ENCODE measurements around the gene SLC16A9.

SLC16A9 gene

DNA sequence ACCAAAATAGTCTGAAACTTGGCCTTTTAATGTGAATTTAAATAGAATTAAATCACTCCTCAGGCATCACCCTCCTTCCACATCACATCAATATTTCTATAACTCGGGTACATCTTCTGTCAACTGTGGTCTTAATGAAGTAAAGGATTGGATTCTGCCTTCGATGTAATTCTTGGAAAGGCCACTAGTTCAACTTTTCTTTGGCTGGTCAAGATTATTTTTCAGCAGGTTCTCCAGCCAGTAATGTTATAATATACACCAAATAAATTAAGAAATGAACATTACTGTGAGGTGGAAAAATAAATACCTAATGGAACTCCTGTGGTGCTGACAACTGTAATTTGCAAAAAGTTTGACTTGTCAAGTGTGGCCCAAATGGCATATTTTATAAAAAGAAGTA is 9.7 kb upstream of the SLC16A9 start:
- Histone ChIP-seq H3K4me1 (ENCODE audit: control insufficient read depth, insufficient read depth, low read length) (no peaks in the 10 kb centered on the region), H3K27ac (ENCODE audit: extremely low read depth, low read depth, low read length) (no peak overlapping the region), H3K9me3 (ENCODE audit: control insufficient read depth, insufficient read depth, low read depth, low read length) (no peaks in the 10 kb centered on the region), H3K36me3 (ENCODE audit: control insufficient read depth in 2 of 2, insufficient read depth in 1 of 2, low read length in 2 of 2) (no peaks in the 10 kb centered on the region), H3K4me3 (ENCODE audit: low read depth, low read length) (no peak overlapping the region)
- POLR2A ChIA-PET = no interaction called here
- no peak for TF ChIP-seq WT1 (tag by site-specific recombination; IDR thresholded peaks at IDR 0.05)
- TF ChIP-seq ZNF777 (tag by site-specific recombination; IDR thresholded peaks at IDR 0.05; ENCODE audit: borderline replicate concordance) = no peak
- no peak for TF ChIP-seq ZNF37A (tag by site-specific recombination; IDR thresholded peaks at IDR 0.05)
- TF ChIP-seq, protein P1, sequence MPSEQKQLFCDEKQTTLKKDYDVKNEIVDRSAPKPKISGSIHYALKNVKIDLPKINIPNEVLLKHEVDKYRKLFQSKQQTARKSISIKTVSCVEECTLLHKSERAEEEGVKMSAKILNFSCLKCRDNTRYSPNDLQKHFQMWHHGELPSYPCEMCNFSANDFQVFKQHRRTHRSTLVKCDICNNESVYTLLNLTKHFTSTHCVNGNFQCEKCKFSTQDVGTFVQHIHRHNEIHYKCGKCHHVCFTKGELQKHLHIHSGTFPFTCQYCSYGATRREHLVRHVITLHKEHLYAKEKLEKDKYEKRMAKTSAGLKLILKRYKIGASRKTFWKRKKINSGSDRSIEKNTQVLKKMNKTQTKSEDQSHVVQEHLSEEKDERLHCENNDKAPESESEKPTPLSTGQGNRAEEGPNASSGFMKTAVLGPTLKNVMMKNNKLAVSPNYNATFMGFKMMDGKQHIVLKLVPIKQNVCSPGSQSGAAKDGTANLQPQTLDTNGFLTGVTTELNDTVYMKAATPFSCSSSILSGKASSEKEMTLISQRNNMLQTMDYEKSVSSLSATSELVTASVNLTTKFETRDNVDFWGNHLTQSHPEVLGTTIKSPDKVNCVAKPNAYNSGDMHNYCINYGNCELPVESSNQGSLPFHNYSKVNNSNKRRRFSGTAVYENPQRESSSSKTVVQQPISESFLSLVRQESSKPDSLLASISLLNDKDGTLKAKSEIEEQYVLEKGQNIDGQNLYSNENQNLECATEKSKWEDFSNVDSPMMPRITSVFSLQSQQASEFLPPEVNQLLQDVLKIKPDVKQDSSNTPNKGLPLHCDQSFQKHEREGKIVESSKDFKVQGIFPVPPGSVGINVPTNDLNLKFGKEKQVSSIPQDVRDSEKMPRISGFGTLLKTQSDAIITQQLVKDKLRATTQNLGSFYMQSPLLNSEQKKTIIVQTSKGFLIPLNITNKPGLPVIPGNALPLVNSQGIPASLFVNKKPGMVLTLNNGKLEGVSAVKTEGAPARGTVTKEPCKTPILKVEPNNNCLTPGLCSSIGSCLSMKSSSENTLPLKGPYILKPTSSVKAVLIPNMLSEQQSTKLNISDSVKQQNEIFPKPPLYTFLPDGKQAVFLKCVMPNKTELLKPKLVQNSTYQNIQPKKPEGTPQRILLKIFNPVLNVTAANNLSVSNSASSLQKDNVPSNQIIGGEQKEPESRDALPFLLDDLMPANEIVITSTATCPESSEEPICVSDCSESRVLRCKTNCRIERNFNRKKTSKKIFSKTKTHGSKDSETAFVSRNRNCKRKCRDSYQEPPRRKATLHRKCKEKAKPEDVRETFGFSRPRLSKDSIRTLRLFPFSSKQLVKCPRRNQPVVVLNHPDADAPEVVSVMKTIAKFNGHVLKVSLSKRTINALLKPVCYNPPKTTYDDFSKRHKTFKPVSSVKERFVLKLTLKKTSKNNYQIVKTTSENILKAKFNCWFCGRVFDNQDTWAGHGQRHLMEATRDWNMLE (tag by site-specific recombination; conservative IDR thresholded peaks at IDR 0.05; ENCODE audit: low read depth) = no peak
- CTCF ChIA-PET = no interaction called here

DNA sequence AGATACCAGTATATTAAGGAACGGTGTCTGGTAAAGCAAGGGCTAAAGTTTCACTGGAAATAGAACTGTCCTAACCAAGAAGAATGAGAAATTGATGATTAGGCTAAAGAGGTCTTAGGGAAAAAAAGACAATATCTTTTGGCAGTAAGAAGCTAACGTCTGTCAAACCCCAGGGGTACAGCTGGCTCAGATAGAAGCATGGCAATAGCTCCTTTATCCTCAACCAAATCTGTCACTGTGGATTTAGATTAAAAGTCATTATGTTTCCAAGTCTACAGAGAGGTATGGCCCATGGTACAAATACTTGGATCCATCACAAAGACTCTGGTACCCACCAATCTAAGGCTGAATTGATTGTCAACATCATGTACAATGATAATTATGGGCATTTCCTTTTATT is 8.6 kb upstream of the SLC16A9 start:
- no peaks in the 10 kb centered on the region for H3K36me3 ChIP-seq (ENCODE audit: control insufficient read depth in 2 of 2, insufficient read depth in 1 of 2, low read length in 2 of 2)
- ChIA-PET CTCF (interaction anchor here (0.6 kb wide), 1 partner anchor 24 kb away, joined by 3 read pairs; no protein-coding TSS in a partner anchor), POLR2A (interaction anchor here (1.0 kb wide), 1 partner anchor 9 kb away, joined by 4 read pairs; the partner anchor contains the start of gene SLC16A9)
- H3K4me3 ChIP-seq (ENCODE audit: low read depth, low read length) = no peak overlapping the region
- TF ChIP-seq ZNF777 (tag by site-specific recombination; IDR thresholded peaks at IDR 0.05; ENCODE audit: borderline replicate concordance) (no peak), ZNF692 (tag by site-specific recombination; IDR thresholded peaks at IDR 0.05) (no peak)
- no peak overlapping the region for H3K27ac ChIP-seq (ENCODE audit: extremely low read depth, low read depth, low read length)
- no peaks in the 10 kb centered on the region for H3K9me3 ChIP-seq (ENCODE audit: control insufficient read depth, insufficient read depth, low read depth, low read length)
- H3K4me1 ChIP-seq (ENCODE audit: control insufficient read depth, insufficient read depth, low read length) = no peaks in the 10 kb centered on the region

DNA sequence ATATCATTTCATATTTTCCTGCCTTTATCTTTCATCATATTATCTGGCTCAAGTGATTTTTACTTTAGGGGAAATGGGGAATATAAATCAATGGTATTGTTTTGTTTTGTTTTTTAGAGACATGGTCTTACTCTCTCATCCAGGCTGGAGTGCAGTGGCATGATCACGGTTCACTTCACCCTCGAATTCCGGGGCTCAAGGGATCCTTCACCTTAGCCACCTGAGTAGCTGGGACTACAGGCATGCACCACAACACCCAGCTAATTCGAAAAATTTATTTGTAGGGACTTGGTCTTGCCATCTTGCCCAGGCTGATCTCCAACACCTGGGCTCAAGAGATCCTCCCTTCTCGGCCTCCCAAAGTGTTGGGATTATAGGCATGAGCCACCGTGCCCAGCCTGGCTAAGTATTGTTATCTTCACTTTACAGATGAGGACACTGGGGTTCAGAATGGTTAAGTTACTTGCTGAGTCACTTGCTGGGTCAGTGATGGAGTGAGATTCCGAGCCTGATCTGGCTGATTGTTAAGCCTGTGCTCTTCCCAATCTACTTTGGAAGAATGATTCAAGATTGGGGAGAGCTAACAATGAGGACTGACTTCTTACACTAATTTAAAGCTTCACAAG is 3.7 kb upstream of the SLC16A9 start:
- no peaks in the 10 kb centered on the region for H3K36me3 ChIP-seq (ENCODE audit: control insufficient read depth in 2 of 2, insufficient read depth in 1 of 2, low read length in 2 of 2)
- H3K4me1 ChIP-seq (ENCODE audit: control insufficient read depth, insufficient read depth, low read length) = no peaks in the 10 kb centered on the region
- no peaks in the 10 kb centered on the region for H3K9me3 ChIP-seq (ENCODE audit: control insufficient read depth, insufficient read depth, low read depth, low read length)
- CTCF ChIA-PET = interaction anchor here (0.7 to 1.3 kb wide), 2 partner anchors 13 to 901 kb away, joined by 3 to 4 read pairs; no protein-coding TSS in a partner anchor
- no peak overlapping the region for H3K4me3 ChIP-seq (ENCODE audit: low read depth, low read length)
- H3K27ac ChIP-seq (ENCODE audit: extremely low read depth, low read depth, low read length) = no peak overlapping the region
- POLR2A ChIA-PET = no interaction called here
- TF ChIP-seq PRDM2 (tag by site-specific recombination; IDR thresholded peaks at IDR 0.05; ENCODE audit: borderline replicate concordance) = no peak
- TF ChIP-seq ZNF426 (tag by site-specific recombination; IDR thresholded peaks at IDR 0.05) = no peak
- TF ChIP-seq ZNF48 (tag by site-specific recombination; IDR thresholded peaks at IDR 0.05) = no peak
- TF ChIP-seq ZBTB26 (tag by site-specific recombination; optimal IDR thresholded peaks at IDR 0.05) = no peak
- no peak for TF ChIP-seq KLF17 (tag by site-specific recombination; IDR thresholded peaks at IDR 0.05)
- TF ChIP-seq SP7 (tag by site-specific recombination; IDR thresholded peaks at IDR 0.05) = no peak
- no peak for TF ChIP-seq ZSCAN23 (tag by site-specific recombination; IDR thresholded peaks at IDR 0.05)
- TF ChIP-seq GLIS2 (tag by site-specific recombination; IDR thresholded peaks at IDR 0.05) = no peak
